ENCODE results near the gene RCC1. TPM values are rescaled to one million over a fixed set of nuclear protein-coding genes. Genes with fewer than 3 reads are reported as not detected.
"Not testable (repeated sequence)": the region's sequence is repeated elsewhere in the genome, so short reads cannot be mapped to it uniquely, and the experiment has no call there.

The RCC1 gene
- total RNA-seq, 1 experiment from 2014 or later = 42.4 TPM

DNA sequence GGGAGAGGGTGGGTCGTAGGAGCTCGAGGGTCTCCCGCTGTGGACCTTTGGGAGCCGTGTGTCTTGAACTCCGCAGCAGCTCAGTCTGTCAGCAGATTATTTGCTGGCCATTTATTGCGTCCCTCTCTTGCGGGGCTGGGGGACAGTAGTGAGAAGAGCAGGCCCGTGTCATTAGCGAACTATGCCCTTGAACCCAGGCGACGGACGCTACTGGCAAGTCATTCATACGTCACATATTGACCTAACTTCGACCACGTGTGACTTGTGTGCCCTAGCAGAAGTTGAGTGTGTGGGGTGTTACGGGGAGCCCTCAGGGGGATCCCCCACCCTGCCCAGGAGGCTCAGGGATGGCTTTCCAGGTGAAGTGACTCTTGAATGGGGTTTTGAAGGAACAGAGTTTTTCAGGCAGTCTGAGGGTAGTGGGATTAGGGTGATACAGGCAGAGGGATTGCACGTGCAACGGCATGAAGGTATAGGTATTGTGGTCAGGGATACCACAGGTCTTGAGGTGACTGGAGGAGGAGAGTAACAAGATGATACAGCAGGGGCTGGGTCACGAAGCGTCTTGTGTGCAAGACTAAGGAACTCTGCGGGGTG lies 13.0 kb downstream of the RCC1 start:
- H3K27ac Mint-ChIP-seq (ENCODE audit: low read depth, unreplicated experiment) = peak overlapping the region; percentile 75
- no peaks in the 10 kb centered on the region for H3K27me3 Mint-ChIP-seq (ENCODE audit: insufficient read depth, unreplicated experiment)
- intact Hi-C loops (cut with micrococcal nuclease) = loop anchor here (1.0 to 5.0 kb wide), 5 partner anchors 83 to 358 kb away; partner anchors contain the start of gene RNU11
- H3K4me1 Mint-ChIP-seq (ENCODE audit: insufficient read depth, unreplicated experiment) = peaks cover 29% of the 10 kb centered on the region
- H3K4me3 Mint-ChIP-seq (ENCODE audit: unreplicated experiment) = peak overlapping the region; percentile 69
- ChIA-PET CTCF (interaction anchor here (0.6 to 3.7 kb wide), 7 partner anchors 20 to 109 kb away, joined by 3 to 37 read pairs (median 4); no protein-coding TSS in a partner anchor), POLR2A (interaction anchor here (0.6 to 5.1 kb wide), 10 partner anchors 10 to 125 kb away, joined by 3 to 71 read pairs (median 6); partner anchors contain the start of genes RCC1, TAF12 and TRNAU1AP)
- H3K36me3 Mint-ChIP-seq (ENCODE audit: insufficient read depth, unreplicated experiment) = peaks cover 79% of the 10 kb centered on the region
- TSS peak; percentile 3 for BruUV-seq (replicated peaks)
- TF ChIP-seq, protein P1, sequence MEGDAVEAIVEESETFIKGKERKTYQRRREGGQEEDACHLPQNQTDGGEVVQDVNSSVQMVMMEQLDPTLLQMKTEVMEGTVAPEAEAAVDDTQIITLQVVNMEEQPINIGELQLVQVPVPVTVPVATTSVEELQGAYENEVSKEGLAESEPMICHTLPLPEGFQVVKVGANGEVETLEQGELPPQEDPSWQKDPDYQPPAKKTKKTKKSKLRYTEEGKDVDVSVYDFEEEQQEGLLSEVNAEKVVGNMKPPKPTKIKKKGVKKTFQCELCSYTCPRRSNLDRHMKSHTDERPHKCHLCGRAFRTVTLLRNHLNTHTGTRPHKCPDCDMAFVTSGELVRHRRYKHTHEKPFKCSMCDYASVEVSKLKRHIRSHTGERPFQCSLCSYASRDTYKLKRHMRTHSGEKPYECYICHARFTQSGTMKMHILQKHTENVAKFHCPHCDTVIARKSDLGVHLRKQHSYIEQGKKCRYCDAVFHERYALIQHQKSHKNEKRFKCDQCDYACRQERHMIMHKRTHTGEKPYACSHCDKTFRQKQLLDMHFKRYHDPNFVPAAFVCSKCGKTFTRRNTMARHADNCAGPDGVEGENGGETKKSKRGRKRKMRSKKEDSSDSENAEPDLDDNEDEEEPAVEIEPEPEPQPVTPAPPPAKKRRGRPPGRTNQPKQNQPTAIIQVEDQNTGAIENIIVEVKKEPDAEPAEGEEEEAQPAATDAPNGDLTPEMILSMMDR (IDR thresholded peaks at IDR 0.05; ENCODE audit: unreplicated experiment) = no peak
- peak; percentile 47 for DNase-seq (ENCODE audit: unreplicated experiment)
- H3K9me3 Mint-ChIP-seq (ENCODE audit: unreplicated experiment) = no peaks in the 10 kb centered on the region

DNA sequence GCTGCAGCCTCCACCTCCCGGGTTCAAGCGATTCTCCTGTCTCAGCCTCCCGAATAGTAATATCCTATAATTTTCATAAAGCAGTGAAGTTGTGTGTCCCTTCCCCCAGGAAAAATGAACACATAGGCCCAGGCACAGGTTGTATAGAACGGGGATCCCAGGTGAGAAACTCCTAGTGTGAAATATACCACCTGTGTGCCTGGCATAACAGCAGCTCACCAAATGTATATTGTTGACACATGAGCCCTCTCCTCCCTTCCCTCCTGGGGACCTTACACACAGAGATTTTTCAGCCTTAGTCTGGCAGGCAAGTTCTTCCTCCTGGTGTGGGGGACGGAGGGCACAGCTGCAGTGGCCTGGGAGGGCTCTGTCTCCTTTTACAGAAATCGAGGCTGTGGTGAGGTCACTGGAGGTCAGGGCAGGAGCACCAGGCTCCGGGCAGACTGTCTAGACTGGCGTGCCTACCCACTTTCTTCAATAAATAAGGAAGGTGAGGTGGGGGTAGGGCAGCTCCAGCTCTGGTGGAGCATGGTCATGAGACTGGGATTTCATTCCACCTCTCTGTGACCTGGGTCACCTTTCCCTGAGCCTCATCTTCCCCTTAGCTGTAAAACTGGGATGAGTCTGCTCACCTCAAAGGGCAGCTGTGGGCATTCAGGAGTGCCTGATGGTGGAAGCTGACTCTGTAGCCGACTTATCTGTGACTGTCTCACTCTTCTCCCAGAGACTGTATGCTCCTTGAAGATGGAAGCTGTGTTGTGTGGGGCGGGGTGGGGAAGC lies 14.3 kb downstream of the RCC1 start:
- no peaks in the 10 kb centered on the region for H3K27me3 Mint-ChIP-seq (ENCODE audit: insufficient read depth, unreplicated experiment)
- CTCF ChIA-PET = interaction anchor here (1.0 to 1.1 kb wide), 2 partner anchors 62 to 83 kb away, joined by 3 read pairs; no protein-coding TSS in a partner anchor
- POLR2A ChIA-PET = interaction anchor here (0.7 kb wide), 2 partner anchors 10 to 57 kb away, joined by 4 to 5 read pairs; no protein-coding TSS in a partner anchor
- DNase-seq (ENCODE audit: unreplicated experiment) = no peak
- no TSS peak for BruUV-seq (replicated peaks)
- intact Hi-C loops (cut with micrococcal nuclease) = loop anchor here (2.0 to 5.0 kb wide), 3 partner anchors 129 to 273 kb away; partner anchors contain the start of gene RNU11
- no peaks in the 10 kb centered on the region for H3K9me3 Mint-ChIP-seq (ENCODE audit: unreplicated experiment)
- TF ChIP-seq, protein P1 (IDR thresholded peaks at IDR 0.05; ENCODE audit: unreplicated experiment) = no peak
- H3K4me1 Mint-ChIP-seq (ENCODE audit: insufficient read depth, unreplicated experiment) = peaks cover 29% of the 10 kb centered on the region
- H3K27ac Mint-ChIP-seq (ENCODE audit: low read depth, unreplicated experiment) = peak overlapping the region; percentile 67
- H3K36me3 Mint-ChIP-seq (ENCODE audit: insufficient read depth, unreplicated experiment) = peaks cover 66% of the 10 kb centered on the region
- H3K4me3 Mint-ChIP-seq (ENCODE audit: unreplicated experiment) = peak overlapping the region; percentile 29

DNA sequence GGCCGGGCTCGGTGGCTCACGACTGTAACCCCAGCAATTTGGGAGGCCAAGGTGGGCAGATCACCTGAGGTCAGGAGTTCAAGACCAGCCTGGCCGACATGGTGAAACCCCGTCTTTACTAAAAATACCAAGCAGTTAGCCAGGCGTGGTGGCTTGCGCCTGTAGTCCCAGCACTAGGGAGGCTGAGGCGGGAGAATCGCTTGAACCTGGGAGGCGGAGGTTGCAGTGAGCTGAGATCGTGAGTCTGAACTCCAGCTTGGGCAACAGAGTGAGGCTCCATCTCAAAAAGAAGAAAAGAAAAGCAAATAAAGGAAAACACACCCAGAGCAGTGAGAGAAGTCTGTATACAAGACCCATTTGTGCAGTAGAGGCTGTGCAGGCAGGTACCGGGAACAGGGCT lies 15.0 kb downstream of the RCC1 start:
- intact Hi-C loops (cut with micrococcal nuclease); H3K27me3 Mint-ChIP-seq (ENCODE audit: insufficient read depth, unreplicated experiment); H3K4me3 Mint-ChIP-seq (ENCODE audit: unreplicated experiment); BruUV-seq (replicated peaks); DNase-seq (ENCODE audit: unreplicated experiment); H3K9me3 Mint-ChIP-seq (ENCODE audit: unreplicated experiment): not testable (repeated sequence)
- peaks cover 60% of the 10 kb centered on the region for H3K36me3 Mint-ChIP-seq (ENCODE audit: insufficient read depth, unreplicated experiment)
- ChIA-PET CTCF (interaction anchor here (1.1 kb wide), 1 partner anchor 82 kb away, joined by 3 read pairs; no protein-coding TSS in a partner anchor), POLR2A (interaction anchor here (0.7 kb wide), 1 partner anchor 9 kb away, joined by 5 read pairs; no protein-coding TSS in a partner anchor)
- H3K27ac Mint-ChIP-seq (ENCODE audit: low read depth, unreplicated experiment) = peak overlapping the region; percentile 67
- peaks cover 29% of the 10 kb centered on the region for H3K4me1 Mint-ChIP-seq (ENCODE audit: insufficient read depth, unreplicated experiment)

GRCh38 chr1:28521502-28522164 lies 15.8 kb downstream of the RCC1 start:
- Mint-ChIP-seq H3K36me3 (ENCODE audit: insufficient read depth, unreplicated experiment) (peaks cover 51% of the 10 kb centered on the region), H3K27me3 (ENCODE audit: insufficient read depth, unreplicated experiment) (no peaks in the 10 kb centered on the region), H3K4me1 (ENCODE audit: insufficient read depth, unreplicated experiment) (peaks cover 26% of the 10 kb centered on the region), H3K27ac (ENCODE audit: low read depth, unreplicated experiment) (peak overlapping the region; percentile 12), H3K9me3 (ENCODE audit: unreplicated experiment) (no peaks in the 10 kb centered on the region), H3K4me3 (ENCODE audit: unreplicated experiment) (no peak overlapping the region)
- CTCF ChIA-PET = interaction anchor here (1.1 kb wide), 1 partner anchor 81 kb away, joined by 3 read pairs; no protein-coding TSS in a partner anchor
- no peak for DNase-seq (ENCODE audit: unreplicated experiment)
- no TSS peak for BruUV-seq (replicated peaks)
- POLR2A ChIA-PET = interaction anchor here (0.7 to 1.4 kb wide), 3 partner anchors 30 to 57 kb away, joined by 3 to 4 read pairs (median 3); partner anchors contain the start of gene TRNAU1AP
- intact Hi-C loops (cut with micrococcal nuclease) = no loop called here
- TF ChIP-seq, protein P1 (IDR thresholded peaks at IDR 0.05; ENCODE audit: unreplicated experiment) = no peak

- Mint-ChIP-seq H3K4me1 (ENCODE audit: insufficient read depth, unreplicated experiment) (peaks cover 17% of the 10 kb centered on the region), H3K36me3 (ENCODE audit: insufficient read depth, unreplicated experiment) (peaks cover 42% of the 10 kb centered on the region)
- H3K9me3 Mint-ChIP-seq (ENCODE audit: unreplicated experiment) = not testable (repeated sequence)
These were observed 16.7 kb downstream of the RCC1 start for GRCh38 chr1:28522537-28522936.

More at GRCh38 chr1:28522537-28522936, 16.7 kb downstream of the RCC1 start:
- H3K27me3 Mint-ChIP-seq (ENCODE audit: insufficient read depth, unreplicated experiment); BruUV-seq (replicated peaks); DNase-seq (ENCODE audit: unreplicated experiment); H3K4me3 Mint-ChIP-seq (ENCODE audit: unreplicated experiment); intact Hi-C loops (cut with micrococcal nuclease): not testable (repeated sequence)
- peak overlapping the region; percentile 12 for H3K27ac Mint-ChIP-seq (ENCODE audit: low read depth, unreplicated experiment)
- ChIA-PET POLR2A (interaction anchor here (1.2 to 1.4 kb wide), 2 partner anchors 29 to 56 kb away, joined by 3 read pairs; no protein-coding TSS in a partner anchor), CTCF (interaction anchor here (0.6 kb wide), 2 partner anchors 262 to 354 kb away, joined by 4 to 5 read pairs; no protein-coding TSS in a partner anchor)
